ENCODE results near the gene AFF3.
"Not testable (repeated sequence)": the region's sequence is repeated elsewhere in the genome, so short reads cannot be mapped to it uniquely, and the experiment has no call there.

Gene AFF3

DNA sequence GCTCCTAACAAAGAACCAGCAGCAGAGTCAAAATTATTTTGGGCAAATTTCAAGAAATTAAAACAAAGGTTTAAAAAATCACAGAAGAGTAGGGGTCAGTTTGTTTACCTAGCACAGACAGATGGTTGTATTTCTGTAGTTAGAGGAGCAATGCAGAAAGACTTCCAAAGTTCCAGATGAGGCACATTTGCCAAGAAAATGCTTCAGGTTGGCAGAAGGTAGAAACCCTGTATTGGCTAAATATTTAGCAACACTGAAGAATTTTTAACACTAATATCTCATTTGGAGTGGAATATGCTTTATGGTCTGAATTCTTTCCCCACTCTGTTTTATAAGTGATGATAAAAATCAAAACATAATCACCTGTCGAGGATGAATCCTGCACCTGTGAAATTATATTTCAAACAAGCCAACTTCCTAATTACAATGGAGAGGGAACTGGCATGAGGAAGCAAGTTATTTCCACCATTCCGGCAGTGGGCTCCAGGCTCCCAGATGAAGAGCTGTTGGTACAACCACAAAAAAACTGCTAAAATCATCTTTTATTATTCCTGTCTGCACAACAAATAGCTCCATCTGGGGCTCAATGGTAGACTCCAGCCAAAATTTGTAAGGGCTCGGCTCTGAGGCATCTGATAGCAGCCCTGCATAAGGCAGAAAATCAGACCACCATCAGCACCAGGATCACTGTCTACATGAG, 366.0 kb downstream of the AFF3 start:
- no peak for DNase-seq

DNA sequence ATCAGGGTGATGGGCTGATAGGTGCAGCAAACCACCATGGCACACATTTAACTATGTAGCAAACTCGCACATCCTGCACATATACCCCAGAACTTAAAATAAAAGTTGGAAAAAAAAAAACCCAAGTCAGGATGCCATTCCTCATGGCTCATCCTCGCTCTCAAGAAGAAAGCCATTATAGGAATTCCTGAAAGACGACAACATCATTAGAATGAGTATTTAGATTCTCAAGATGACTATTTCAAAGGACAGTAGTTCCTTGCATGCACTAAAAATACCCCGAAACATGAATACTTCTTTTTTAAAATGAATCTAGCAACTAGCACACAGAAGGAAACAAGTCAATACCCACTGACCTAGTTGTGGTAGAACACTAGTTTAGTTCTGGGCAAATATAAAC, 366.8 kb downstream of the AFF3 start:
- no peak for DNase-seq

DNA sequence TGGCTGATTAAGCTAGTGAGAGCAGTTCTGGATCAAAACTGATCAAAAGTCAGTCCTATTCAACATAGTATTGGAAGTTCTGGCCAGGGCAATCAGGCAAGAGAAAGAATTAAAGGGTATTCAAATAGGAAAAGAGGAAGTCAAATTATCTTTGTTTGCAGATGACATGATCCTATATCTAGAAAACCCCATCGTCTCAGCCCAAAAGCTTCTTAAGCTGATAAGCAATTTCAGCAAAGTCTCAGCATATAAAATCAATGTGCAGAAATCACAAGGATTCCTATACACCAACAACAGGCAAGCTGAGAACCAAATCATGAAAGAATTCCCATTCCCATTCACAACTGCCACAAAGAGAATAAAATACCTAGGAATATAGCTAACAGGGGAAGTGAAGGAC, 368.7 kb downstream of the AFF3 start:
- not testable (repeated sequence) for DNase-seq

DNA sequence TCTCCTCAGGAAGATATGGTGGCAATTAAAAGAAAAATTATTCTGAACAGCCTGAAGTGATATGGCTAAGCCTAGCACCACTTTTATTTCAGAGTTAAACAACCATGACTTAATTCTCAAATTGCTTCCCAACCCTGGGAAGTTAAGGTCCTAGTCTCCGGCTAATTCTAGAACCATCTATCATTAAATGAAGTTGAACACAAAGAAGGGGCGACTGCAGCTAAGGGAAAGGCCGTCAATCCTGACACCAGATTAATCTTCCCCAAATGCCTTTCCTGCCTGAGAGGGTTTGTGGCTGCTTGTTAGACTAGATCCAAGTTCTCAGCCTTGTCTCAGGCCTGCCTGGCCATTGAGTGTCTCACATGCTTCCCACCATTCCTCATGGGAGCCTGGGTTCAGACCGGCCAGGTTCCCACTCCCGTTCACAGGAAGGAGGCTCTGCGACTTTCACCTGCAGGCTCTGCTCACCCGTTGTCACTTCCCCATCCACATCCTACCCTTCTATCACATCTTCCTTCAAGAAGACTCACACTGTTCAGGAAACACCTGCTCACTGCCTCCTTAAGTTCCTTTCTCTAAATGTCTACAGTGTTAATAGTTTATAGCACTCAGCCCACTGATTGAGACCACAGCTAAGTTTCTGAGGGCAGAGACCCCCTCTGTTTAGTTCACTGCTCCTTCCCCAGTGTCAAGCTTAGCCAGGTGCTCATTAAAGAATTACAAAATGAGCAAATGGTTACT, 369.6 kb downstream of the AFF3 start:
- DNase-seq: no peak

DNA sequence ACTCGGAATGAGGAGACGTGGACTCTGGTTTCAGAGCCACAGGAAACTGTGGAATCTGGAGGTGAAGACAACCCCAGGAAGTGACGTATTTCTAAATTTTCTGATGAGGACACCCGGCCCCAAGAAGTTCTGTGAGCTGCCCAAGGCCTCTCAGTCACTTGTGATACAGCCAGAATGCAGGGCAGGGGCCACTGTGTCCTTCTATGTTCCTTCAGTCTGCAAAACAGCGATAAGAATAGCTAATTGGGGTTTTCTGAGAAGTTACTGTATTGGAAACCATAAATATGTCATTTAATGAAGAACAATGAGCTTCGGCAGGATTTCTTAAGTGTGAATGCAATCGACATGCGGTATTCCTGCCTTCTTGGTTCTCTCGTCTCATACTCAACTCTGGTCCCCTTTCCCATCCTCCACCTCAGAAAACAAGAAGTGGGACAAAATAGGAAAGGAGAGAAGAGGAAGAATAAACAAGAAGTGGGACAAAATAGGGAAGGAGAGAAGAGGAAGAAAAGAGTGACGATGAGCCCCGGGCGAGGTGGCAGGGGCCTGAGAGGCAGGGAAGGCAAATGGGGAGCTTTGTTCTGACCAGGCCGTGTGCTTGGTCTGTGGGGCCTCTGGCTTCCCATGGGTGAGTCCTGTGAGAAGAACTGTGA, 370.6 kb downstream of the AFF3 start:
- DNase-seq: peak; percentile 63 to 71

DNA sequence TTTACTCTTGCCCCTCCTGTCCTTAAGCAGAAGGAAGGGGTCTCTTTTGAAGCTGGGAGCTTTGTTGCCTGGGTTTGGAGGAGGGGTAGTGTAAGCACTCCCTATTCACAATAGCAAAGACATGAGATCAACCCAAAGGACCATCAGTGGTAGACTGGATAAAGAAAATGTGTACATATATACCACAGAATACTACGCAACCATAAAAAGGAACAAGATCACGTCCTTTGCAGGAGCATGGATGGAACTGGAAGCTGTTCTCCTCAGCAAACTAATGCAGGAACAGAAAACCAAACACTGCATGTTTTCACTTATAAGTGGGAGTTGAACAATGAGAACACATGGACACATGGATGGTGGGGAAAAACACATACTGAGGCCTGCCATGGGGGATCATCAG, 371.5 kb downstream of the AFF3 start:
- DNase-seq: peak in 1 of 2 donors; percentile 18

DNA sequence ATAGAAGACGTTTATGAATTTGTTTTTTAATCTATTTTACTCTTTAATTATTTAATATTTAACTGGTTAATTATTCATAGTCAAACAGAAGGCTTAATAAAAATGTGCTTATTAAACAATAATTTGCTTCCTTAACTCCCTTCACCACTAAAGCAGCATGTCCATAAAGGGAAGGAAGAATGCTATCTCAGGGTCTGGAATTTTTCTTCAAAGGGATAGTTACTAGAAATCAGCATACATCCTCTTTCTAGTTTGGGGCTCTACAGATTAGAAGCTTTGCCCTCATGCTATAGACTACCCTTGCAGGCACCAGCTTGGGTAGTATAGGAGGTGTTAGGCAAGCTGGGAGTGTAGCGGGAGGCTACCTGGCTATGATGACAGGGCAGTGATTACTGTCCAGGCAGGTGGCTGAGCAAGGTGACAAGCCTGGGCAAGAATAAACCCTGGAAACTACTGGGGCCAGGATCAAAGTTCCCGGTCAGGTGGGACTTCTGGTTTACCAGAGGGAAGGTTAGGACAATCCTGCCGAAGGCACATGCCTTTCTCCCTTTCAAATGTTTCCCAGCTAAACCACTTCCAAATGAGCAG, 376.6 kb downstream of the AFF3 start:
- DNase-seq: peak in 1 of 2 donors; percentile 32

DNA sequence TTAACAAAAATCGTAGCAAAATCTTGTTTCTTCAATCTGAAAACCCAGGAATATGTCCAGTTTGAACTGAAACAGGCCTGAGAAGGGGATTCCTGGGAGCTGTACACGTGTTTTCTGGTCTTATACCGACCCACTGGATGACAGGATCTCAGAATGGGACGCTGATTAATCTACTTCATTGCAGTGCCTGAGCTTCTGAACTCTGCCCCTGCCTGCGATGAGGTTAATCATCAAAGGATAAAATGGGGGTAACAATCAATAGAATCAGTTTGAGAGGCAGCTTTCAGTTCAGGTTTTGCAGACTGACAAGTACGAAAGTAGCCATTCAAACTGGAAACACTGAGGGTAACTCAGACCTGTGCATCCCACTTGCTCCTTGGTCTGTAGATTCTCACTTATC, 378.6 kb downstream of the AFF3 start:
- no peak for DNase-seq

DNA sequence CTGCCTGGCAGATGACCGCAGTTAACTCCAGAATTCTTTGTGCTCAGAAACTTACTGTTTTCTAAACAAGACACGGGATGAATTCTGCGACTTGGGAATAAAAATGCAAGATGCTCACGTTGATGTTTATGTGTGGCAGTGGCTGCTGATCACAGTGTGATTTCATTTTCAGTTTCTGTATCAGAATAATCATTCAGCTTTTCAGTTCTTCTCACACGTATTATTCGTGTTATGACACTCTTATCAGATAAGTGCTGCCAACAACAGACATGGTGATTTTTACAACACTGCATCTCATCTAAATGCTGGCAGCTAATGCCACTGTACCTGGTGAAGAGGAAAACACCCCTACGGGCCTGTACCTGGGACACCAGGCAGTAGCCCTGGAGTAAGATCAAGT, 379.7 kb downstream of the AFF3 start:
- DNase-seq: no peak

DNA sequence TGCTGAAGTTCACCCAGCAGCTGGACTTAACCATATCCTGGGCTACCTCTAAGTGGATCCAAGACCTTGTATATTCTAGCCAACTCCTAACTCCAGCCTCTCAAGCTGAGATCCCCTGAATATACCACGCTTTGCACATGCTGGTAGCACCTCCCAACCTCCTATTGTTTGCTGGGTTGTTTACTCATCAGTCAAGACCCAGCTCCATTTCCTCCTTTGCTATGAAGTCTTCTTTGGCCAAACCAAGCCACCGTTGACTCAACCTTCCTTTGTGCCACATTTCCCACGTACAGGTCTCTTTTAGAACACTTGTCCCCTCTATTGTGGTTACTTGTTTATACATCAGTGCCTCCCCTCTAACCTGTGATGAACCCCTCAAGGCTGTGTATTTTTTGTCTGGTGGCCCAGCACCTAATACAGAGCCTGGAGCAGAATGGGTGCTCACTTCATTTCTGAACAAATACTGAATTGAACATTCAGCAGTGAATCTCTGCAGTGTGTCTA, 384.7 kb downstream of the AFF3 start:
- DNase-seq: no peak

DNA sequence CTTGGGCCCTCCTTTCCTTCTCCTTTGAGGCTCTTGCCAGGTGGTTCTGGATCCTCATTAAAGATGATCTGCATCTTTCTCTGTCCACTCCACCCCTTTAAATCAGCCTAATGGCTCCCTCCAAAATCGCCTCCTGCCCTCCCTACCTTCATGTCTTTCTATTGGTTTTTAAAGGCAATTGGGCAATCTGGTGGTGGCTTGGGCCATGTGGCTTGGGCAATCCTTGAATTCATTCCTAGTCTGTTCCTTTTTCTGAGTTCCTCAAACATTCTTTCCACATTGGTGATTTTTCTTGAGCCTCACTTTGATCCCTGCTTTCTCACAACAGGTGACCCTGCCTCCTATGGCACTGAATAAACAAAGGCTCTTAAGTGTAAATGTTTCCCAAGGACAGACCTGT, 386.3 kb downstream of the AFF3 start:
- DNase-seq: peak; percentile 76 to 85

DNA sequence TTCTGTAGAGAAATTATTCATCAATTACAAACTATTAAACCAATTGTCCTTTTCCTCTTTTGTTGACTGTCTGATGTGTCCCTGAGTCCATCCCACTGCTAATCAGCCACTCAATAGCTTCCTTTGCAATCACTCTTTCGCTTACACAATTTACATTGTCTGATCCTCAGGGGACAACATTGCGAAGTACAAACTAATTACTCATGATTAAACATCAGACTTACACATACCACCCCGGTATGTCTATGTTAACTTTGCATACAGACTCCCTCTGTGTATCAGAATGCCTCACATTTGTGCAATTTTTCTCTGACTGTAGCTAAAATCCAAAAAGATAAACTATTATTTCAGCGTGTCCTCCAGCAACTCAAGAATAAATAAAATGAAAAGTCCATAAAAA, 388.2 kb downstream of the AFF3 start:
- DNase-seq: peak; percentile 55 to 71

DNA sequence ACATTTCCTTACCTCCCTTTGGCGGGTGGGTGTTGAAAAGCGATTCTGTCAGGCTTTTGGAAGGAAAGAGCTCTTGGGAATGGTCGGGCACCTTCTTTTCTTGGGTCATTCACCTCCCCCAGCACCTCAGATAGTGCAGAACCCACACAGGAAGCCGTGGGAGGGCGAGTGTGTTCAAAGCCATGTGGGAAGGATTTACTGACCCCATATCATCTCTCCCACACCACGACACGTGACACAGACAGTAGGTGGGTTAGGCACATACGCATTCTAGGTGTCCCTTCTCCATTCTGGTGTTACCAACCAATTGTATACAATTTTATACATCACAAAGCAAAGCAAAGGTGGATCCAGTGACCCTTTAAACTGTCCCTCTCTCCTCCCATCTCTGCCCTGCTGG, 388.9 kb downstream of the AFF3 start:
- no peak for DNase-seq

DNA sequence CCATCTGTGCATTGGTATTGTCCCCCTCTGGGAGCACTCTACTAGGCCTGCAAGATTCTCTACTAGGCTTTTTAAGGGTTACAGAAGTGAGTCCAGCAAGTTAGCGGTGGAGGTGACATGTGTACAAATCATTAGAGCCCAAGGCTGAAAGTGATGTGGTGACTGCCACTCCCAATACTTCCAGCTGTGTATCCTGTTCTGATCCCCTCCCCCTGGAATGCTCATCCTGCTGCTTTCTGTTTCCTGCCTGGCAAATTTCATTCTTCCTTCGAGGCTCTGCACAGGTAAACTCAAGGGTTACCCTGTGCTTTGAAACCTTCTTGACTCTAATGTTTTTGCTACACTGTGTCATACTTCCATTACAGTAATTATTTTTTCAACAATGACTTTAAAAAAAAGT, 394.0 kb downstream of the AFF3 start:
- DNase-seq: no peak

DNA sequence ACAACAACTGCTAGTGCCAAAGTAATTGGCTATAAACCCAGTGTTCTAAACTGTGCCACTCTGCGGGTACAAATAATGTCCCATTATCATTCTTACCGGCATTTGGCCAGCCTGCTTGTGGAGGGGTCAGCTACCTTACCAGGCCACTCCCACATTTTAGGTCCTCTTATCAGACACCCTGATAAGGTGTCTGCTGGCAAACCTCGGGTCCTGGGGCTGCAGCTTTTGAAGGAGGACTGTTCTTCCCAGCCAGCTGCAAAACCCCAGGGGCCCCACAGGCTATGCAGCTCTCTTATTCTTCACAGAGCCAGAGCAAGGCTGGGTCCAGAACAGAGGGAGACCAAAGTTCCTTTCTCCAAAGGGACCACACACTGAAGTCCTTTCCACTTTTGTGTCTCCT, 394.5 kb downstream of the AFF3 start:
- DNase-seq: no peak

DNA sequence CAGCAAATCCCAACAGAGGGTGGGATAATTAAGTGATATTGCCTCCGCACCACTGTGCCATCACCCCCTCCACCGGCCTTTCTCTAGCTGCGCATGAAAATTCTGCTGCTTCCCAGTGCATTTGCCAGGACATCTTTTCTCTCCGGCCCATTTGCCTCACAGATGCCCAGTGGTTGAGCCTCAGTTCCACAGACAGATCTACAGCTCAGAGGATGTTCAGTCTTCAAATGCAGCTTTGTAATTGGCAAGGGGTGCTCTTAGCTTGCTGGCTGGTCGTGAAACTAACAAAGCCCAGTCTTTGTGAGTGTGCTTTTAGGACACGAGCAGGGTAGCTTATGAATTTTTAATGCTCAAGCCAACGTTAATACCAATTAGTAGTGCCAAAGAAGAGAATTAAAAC, 399.2 kb downstream of the AFF3 start:
- DNase-seq: no peak

DNA sequence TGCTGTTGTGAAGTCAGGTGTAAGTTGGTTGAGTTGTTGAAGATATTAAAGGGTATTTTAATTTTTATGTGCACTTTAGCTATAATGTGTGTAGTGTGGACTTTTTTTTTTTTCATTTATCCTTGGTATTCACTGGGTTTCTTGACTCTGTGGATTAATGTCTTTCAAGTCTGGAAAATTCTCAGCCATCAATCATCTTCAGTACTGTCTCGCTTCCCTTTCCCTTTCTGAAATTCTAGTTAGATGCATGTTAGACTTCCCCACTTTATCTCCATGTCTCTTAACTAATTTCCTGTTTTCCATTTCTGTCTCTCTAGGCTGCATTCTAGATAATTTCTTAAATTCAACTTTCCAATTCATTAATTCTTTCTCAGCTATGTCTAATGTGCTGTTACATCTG, 404.9 kb downstream of the AFF3 start:
- no peak for DNase-seq

DNA sequence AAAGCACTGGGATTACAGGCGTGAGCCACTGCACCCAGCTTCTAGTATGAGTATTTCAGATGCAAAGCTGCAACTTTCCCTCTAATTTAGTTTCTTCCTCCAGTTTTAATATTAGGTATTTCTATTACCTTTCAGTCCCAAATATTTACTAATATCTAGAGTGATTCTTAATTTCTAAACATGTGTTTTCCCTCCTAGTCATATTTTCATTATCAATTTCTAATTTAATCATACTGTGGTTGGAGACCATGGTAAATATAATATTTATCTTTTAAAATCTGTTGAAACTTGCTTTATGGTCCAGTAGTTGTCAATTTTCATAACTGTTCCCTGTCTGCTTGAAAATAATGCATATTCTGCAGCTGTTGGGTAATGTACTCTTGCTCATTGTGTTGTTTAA, 406.6 kb downstream of the AFF3 start:
- DNase-seq: no peak

DNA sequence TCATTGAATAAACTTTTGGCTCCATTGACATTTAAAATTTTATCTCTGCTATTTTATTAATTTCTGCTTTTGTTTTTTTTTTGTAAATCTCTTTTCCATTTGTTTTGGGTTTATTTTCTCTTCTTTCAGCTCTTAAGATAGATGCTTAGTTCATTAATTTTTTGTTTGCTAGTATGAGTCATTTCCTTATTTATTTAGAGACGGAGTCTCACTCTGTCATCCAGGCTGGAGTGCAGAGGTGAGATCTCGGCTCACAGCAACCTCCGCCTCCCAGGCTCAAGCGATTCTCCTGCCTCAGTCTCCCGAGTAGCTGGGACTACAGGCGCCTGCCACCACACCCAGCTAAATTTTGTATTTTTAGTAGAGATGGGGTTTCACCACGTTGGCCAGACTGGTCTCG, 407.1 kb downstream of the AFF3 start:
- not testable (repeated sequence) for DNase-seq

DNA sequence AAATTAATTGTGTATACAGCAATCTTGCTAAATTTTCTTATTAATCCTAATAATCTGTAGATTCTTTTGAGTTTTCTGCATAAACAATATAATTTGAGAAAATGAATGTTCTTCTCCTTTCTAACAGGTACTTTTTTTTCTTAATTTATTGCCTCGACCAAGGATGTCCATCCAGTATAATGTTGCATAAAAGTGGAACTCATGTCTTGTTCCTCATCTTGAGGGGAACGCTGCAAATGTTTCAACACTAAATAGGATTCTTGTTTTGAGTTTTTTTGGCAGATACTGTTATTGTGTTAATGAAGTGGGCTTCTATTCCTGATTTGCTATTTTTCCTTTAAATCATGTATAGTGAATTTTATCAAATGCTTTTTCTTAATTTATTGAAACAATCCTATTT, 408.2 kb downstream of the AFF3 start:
- peak; percentile 44 to 59 for DNase-seq

DNA sequence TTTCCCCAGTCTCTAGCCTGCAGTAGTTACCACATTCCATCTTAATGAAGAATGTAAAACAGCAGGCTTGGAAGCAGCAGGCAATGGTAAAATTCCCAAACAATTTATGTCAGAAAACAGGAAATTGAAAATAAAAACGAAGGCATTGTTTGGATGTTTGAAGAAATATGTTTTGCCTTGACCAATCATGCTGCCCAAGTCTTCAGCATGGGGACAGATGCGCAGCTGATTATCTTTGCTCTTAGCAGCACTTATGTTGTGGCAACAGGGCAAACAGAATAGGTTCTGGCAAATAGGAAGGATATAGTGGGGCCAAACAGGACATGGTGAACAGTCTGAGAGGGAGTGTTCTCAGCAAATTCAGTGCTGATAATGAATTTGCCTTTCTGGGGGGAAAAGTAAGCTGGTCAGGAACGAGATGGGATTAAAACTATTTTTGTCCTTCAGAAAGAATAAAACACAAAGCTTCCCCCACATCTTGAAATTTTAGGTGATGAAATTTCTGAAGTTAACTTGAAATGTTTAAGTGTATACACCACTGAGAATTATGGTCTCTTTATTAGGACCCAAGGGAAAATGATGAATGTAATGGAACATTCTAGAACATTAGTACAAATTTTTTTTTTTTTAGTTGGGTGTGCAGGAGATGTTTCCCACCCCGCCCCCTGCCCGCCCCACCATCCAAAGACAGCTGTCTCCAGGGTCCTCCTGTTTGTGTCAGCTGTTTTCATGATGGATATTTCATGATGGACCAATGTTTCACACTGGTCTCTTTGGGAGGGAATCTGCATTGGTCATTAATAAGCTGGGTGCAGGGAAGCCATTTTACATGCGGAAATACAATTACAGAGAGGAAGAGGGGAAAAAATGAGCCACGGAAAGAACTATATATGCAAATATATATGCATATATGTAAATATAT, 413.0 kb downstream of the AFF3 start:
- no peak for DNase-seq

DNA sequence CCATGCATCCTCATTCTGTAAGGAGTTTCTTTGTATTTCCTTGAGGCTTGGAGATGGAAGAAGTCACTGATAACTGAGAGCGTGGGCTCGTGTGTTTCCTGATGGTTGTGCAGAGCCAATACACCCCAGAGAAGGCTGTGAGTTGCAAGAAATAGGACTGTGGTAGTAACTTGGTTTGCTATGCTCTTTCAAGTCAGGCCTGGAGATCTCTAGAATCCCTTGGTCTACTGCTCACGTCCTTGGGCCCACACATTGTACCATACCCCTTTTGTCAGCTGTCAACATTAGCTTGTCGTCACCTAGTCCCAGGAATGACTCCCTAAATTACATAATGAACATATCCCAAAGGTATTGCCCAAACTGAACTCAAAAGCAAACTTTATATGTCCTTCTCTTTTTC, 414.2 kb downstream of the AFF3 start:
- DNase-seq: no peak

DNA sequence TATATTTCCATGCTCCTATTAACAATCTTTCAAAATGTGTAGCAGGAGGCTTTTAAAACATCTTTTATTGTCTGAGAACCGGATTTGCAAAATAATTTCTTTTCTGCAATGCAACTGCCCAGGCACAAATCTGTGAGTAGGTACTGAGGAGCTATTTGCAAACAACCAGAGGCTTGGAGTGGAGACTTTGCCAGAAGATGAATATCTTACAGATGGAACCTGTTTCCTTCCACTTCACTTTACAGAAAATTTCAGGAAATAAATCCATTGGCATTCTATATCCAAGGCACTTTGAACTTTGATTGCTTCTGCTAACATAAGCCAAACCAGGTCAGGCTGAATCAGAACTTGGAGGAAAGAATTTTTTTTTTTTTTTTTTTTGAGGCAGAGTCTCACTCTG, 415.2 kb downstream of the AFF3 start:
- DNase-seq: no peak
